K562 (cell line): Measurements from ENCODE around the gene PRKX.
"Not testable (repeated sequence)": the region's sequence is repeated elsewhere in the genome, so short reads cannot be mapped to it uniquely, and the experiment has no call there.

Experiments
- CBX8 ChIP-seq: fragments of 200-600 bp; sonication (generic); IDR thresholded peaks from 2 replicates; pipeline ENCODE4 v1.6.1; 2012; ENCODE audit warnings: borderline replicate concordance, mixed run types, low read depth, mild to moderate bottlenecking, moderate library complexity, mixed read lengths, low read length, control low read depth, inconsistent platforms; ENCODE audit not compliant: poor library complexity, severe bottlenecking; ENCODE audit errors: extremely low read depth
- CHD2 ChIP-seq: IDR thresholded peaks from 2 replicates; pipeline ENCODE4 v1.6.1; 2011; ENCODE audit warnings: low read depth, low read length
- CTCF ChIP-seq, 3 experiments: IDR thresholded peaks in 2 of 3; conservative IDR thresholded peaks in 1 of 3; 2 replicates each; pipeline ENCODE4 v1.5.1; 2011 to 2012; ENCODE audit warnings: low read length in 3 of 3, mild to moderate bottlenecking in 3 of 3, control low read depth in 2 of 3, improper control_type of control experiment in 1 of 3, inconsistent platforms in 1 of 3, low read depth in 1 of 3, mixed read lengths in 1 of 3, moderate library complexity in 1 of 3; ENCODE audit not compliant: insufficient read depth in 2 of 3
- FOXA1 ChIP-seq: fragments of 450-650 bp; IDR thresholded peaks from 2 replicates; pipeline ENCODE4 v1.6.1; 2016; ENCODE audit warnings: mild to moderate bottlenecking, borderline replicate concordance
- MTA1 ChIP-seq: fragments of 450-650 bp; IDR thresholded peaks from 2 replicates; pipeline ENCODE4 v1.6.1; 2017; ENCODE audit warnings: borderline replicate concordance
- NFE2L1 ChIP-seq: fragments of 450-650 bp; IDR thresholded peaks from 2 replicates; pipeline ENCODE4 v1.6.1; 2016; ENCODE audit warnings: missing genetic modification characterization, low read depth, mild to moderate bottlenecking, missing compliant biosample characterization, moderate library complexity, borderline replicate concordance
- POLR2AphosphoS5 ChIP-seq: IDR thresholded peaks from 2 replicates; pipeline ENCODE4 v1.6.1; 2011; ENCODE audit warnings: mild to moderate bottlenecking, low read depth, low read length, moderate library complexity; ENCODE audit not compliant: control insufficient read depth, insufficient read depth
- SIN3B ChIP-seq: fragments of 450-650 bp; IDR thresholded peaks from 2 replicates; pipeline ENCODE4 v1.6.1; 2017; ENCODE audit warnings: low read depth, mild to moderate bottlenecking, moderate library complexity
- TCF3 ChIP-seq: sonication (generic); formaldehyde crosslinking; IDR thresholded peaks from 2 replicates; pipeline ENCODE4 v1.4.0; 2020; ENCODE audit warnings: mild to moderate bottlenecking, missing genetic modification reagents
- ZNF174 ChIP-seq: fragments of 250-450 bp; sonication (Bioruptor Pico); IDR thresholded peaks from 2 replicates; pipeline ENCODE4 v1.4.0; 2020; ENCODE audit warnings: mild to moderate bottlenecking
- TF ChIP-seq, protein P1 (sequence below): sonication (generic); formaldehyde crosslinking; IDR thresholded peaks from 2 replicates; pipeline ENCODE4 v1.8.0; 2022; ENCODE audit warnings: mild to moderate bottlenecking, missing genetic modification reagents, borderline replicate concordance
- TF ChIP-seq, protein P2 (sequence below): fragments of 450-650 bp; IDR thresholded peaks from 2 replicates; pipeline ENCODE4 v1.7.1; 2018; ENCODE audit warnings: mild to moderate bottlenecking, low read depth; ENCODE audit not compliant: partially characterized antibody
- TF ChIP-seq, protein P3 (sequence below): fragments of 450-650 bp; formaldehyde crosslinking; IDR thresholded peaks from 2 replicates; pipeline ENCODE4 v1.4.0; 2020; ENCODE audit warnings: mild to moderate bottlenecking

DNA sequence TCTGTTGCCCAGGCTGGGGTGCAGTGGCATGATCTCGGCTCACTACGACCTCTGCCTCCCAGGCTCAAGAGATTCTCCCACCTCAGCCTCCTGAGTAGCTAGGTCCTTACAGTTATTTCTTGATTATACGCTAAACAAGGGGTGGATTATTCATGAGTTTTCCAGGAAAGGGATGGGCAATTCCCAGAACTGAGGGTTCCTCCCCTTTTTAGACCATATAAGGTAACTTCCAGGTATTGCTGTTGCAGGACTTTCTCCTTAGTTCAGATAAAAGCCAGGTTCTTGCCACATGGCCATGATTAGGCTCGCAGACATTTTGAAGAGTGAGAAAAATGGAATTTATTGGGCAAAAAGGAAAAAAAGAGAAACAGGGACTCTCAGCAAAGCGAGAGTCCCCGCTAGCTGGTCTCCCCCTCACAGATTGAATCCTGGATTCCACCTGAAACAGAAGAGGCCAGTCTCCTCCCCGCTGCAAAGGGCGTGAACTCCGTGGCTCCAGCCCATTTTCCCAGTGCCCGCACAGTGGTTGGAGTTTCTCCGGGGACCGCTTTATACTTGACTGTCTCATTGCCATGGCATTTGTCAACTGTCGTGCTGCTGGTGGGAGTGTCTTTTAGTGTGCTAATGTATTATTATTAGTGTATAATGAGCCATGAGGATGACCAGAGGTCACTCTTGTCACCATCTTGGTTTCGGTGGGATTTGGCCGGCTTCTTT lies 19.0 kb upstream of the PRKX start:
- not testable (repeated sequence) for TF ChIP-seq POLR2AphosphoS5; CTCF (IDR thresholded peaks at IDR 0.05 in 2 of 3, conservative IDR thresholded peaks at IDR 0.05 in 1 of 3; ENCODE audit: insufficient read depth in 2 of 3, low read depth in 1 of 3, low read length in 3 of 3); FOXA1; SIN3B; TCF3 (CRISPR knock-in tag); NFE2L1 (tag); ZNF174 (CRISPR knock-in tag); CHD2; MTA1; CBX8
- TF ChIP-seq, protein P1, sequence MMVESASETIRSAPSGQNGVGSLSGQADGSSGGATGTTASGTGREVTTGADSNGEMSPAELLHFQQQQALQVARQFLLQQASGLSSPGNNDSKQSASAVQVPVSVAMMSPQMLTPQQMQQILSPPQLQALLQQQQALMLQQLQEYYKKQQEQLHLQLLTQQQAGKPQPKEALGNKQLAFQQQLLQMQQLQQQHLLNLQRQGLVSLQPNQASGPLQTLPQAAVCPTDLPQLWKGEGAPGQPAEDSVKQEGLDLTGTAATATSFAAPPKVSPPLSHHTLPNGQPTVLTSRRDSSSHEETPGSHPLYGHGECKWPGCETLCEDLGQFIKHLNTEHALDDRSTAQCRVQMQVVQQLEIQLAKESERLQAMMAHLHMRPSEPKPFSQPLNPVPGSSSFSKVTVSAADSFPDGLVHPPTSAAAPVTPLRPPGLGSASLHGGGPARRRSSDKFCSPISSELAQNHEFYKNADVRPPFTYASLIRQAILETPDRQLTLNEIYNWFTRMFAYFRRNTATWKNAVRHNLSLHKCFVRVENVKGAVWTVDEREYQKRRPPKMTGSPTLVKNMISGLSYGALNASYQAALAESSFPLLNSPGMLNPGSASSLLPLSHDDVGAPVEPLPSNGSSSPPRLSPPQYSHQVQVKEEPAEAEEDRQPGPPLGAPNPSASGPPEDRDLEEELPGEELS (CRISPR knock-in tag), result not testable (repeated sequence)
- TF ChIP-seq, protein P2, sequence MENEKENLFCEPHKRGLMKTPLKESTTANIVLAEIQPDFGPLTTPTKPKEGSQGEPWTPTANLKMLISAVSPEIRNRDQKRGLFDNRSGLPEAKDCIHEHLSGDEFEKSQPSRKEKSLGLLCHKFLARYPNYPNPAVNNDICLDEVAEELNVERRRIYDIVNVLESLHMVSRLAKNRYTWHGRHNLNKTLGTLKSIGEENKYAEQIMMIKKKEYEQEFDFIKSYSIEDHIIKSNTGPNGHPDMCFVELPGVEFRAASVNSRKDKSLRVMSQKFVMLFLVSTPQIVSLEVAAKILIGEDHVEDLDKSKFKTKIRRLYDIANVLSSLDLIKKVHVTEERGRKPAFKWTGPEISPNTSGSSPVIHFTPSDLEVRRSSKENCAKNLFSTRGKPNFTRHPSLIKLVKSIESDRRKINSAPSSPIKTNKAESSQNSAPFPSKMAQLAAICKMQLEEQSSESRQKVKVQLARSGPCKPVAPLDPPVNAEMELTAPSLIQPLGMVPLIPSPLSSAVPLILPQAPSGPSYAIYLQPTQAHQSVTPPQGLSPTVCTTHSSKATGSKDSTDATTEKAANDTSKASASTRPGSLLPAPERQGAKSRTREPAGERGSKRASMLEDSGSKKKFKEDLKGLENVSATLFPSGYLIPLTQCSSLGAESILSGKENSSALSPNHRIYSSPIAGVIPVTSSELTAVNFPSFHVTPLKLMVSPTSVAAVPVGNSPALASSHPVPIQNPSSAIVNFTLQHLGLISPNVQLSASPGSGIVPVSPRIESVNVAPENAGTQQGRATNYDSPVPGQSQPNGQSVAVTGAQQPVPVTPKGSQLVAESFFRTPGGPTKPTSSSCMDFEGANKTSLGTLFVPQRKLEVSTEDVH, result not testable (repeated sequence)
- TF ChIP-seq, protein P3, sequence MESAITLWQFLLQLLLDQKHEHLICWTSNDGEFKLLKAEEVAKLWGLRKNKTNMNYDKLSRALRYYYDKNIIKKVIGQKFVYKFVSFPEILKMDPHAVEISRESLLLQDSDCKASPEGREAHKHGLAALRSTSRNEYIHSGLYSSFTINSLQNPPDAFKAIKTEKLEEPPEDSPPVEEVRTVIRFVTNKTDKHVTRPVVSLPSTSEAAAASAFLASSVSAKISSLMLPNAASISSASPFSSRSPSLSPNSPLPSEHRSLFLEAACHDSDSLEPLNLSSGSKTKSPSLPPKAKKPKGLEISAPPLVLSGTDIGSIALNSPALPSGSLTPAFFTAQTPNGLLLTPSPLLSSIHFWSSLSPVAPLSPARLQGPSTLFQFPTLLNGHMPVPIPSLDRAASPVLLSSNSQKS, result not testable (repeated sequence)
